ENCODE measurements around the gene RFPL2.
"Not testable (repeated sequence)": the region's sequence is repeated elsewhere in the genome, so short reads cannot be mapped to it uniquely, and the experiment has no call there.

The RFPL2 gene

DNA sequence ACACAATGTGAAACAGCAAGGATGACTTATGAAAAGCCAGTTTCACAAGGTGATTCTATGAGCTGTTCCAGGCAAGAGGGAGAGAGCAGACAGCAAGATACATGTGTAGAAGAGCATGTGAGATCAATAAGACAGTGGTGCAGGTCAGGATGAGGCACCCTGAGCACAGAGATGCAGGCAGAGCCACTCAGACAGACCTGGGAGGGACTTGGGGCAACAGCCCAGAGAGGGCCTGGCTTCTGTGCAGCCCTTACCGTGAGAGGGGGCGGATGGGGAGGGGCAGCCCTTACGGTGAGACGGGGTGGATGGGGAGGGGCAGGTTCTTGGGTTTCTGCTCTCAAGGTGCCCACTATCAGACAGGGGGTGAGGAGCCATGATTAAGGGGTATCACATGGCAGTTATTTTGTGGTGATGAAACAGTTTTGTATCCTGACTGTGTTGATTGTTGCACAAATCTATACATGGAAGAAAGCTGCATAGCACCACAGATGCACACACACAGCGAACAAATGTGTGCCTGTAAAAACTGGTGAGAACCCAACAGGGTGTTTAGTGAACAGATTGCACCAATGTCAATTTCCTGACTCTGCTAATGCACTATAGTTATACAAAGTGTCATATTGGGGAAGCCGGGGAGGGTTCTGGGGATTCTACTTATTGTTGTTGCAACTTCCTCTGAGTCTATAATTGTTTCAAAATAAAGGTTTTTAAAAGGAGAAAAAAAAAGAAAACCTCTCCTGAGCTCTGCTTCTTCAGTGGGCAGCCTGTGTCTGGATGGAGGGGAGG lies 40.6 kb downstream of the RFPL2 start:
- no peak for DNase-seq (ENCODE audit: low read depth in 1 of 2, low spot score in 1 of 2)

DNA sequence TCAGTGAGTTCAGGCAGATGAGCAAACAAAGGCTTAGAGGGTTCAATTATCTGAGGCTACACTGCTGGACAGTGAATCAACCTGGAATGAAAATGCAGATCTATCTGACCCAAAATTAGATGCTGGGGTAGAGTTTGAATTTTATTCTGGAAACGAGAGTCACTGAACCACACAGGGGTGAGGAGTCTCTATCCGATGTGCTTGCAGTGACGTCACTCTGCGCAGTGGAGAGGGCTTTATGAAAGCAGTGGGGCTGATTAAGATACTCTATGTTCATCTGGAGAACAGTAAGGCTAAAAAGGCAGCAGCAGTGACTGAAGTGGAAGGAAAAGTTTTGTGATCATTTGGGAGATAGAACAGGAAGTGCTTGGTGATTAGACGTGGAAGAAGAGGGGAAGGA lies 44.5 kb downstream of the RFPL2 start:
- DNase-seq (ENCODE audit: low read depth in 1 of 2, low spot score in 1 of 2) = not testable (repeated sequence)

DNA sequence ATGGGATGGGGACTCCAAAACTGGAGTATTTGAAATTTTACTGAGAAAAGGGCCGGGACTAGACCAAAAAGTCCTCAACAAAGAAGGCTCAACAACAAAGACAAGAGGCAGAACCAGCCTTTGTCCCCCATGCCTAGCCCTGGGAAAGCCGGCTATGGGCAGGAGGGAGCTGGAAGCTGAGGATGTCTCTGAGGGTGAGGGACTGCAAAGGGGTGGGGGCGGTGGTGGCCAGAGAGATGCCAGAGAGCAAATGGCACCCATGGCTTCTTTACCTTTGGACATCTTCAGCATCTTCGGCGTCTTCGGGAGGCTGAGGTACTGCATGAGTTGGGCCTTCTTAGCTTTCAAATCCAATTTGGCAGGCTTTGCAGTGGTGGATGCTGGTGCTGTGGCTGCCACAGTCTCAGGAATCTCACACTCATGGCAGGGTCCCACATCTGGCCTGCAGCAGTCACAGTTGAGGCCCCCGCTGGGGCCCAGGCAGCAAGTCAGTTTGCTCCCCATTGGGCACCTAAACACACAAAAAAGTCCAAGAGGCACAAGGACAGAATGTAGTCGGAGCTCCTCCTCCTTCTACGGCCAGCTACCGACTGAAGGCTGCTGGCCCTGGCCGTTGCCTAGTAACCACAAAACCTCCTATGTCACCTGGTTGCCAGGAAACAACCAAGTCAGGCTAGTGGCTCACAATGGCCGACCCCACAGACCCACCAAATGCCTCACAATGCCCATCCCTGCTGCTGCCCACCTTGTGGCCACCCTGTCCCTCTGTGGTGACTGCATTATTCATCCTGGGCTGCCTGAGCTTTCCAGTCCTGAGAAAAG lies 46.0 kb downstream of the RFPL2 start, which contains the start of gene C22orf42:
TSS of gene C22orf42 (minus strand) at position 592 of the 822 bp plus-strand sequence. CDS start at position 504, 88 bp downstream.
- DNase-seq (ENCODE audit: low read depth in 1 of 2, low spot score in 1 of 2) = no peak

DNA sequence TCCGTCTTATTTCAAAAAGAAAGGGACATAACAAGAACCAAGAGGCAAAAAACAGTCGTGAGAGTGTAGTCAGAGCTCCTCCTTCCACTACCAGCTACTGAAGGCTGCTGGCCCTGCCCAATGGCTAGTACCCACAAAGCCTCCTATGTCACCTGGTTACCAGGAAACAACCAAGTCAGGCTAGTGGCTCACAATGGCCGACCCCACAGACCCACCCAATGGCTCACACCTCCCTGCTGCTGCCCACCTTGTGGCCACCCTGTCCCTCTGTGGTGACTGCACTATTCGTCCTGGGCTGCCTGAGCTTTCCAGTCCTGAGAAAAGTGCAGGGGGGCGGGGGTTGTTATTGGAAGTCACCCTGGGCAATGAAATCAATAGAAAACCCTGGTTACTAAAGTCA lies 47.2 kb downstream of the RFPL2 start:
- DNase-seq (ENCODE audit: low read depth in 1 of 2, low spot score in 1 of 2) = not testable (repeated sequence)

DNA sequence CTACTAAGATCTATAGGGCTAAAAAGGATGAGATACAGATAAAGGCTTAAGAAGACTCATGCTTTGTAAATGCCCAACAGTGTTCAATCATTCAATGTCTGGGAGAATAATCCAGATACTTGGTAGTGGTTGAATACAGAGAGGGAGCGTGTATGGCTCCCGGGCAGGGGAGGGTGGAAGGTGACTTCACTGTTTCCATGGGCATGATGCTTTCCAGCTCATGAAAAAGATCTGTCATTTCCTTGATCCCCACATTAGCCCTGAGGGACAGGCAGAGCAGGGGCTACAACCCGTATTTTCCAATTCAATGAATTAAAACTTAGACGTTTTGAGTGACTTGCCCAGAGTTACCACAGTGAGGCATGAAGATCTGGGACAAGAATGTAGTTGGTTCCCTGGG lies 50.1 kb downstream of the RFPL2 start:
- not testable (repeated sequence) for DNase-seq (ENCODE audit: low read depth in 1 of 2, low spot score in 1 of 2)

DNA sequence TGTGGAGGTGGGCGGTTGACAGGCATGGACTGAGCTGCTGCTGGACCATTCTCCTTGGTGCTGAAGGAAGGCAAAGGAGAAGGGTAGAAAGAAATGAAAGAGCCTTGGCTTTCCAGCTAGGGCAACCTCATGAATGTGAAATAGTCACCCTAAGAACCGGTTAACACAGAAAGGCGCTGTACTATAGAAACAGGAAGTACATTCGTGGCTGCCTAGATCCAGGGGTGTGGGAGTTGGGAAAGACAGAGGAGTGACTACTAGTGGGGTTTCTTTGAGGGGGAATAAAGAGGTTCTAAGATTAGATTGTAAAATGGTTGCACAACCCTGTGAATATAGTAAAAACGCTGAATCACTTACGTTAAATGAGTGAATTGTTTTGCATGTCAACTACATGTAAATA lies 53.2 kb downstream of the RFPL2 start:
- not testable (repeated sequence) for DNase-seq (ENCODE audit: low read depth in 1 of 2, low spot score in 1 of 2)

DNA sequence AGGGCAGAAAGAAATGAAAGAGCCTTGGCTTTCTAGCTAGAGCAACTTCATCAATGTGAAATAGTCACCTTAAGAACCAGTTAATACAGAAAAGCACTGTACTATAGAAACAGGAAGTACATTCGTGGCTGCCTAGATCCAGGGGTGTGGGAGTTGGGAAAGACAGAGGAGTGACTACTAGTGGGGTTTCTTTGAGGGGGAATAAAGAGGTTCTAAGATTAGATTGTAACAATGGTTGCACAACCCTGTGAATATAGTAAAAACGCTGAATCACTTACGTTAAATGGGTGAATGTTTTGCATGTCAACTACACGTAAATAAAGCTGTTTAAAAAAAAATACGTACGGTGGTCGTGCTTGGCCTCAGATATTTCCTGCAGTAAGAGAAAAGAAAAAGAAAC lies 54.2 kb downstream of the RFPL2 start:
- not testable (repeated sequence) for DNase-seq (ENCODE audit: low read depth in 1 of 2, low spot score in 1 of 2)

DNA sequence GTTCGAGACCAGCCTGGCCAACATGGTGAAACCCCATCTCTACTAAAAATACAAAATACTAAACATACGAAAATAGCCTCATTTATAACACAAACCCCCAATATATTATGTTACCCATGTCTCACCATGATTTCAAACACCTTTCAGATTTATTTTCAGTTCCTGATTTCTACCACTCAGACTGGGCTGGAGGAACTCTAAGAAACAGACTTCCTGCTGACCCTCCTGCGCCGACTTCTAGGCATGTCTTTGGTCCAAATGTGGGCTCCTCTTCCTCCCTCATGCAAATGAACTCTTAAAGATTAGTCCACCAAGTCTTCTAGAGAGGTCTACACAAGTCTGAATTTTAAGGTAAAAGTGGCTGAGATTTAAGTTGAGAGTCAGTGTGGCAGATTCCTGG lies 56.5 kb downstream of the RFPL2 start:
- not testable (repeated sequence) for DNase-seq (ENCODE audit: low read depth in 1 of 2, low spot score in 1 of 2)

DNA sequence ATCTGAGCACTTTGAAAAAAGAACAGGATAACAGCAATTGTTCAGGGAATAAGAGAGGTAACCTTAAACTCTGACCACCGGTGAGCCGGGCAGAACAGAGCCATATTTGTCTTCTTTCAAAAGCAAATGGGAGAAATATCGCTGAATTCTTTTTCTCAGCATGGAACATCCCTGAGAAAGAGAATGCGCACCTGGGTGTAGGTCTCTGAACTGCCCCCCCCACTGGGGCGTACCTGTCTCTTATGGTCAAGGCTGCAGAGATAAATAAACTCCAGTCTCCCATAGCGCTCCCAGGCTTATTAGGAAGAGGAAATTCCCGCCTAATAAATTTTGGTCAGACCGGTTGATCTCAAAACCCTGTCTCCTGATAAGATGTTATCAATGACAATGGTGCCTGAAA lies 57.7 kb downstream of the RFPL2 start:
- not testable (repeated sequence) for DNase-seq (ENCODE audit: low read depth in 1 of 2, low spot score in 1 of 2)

DNA sequence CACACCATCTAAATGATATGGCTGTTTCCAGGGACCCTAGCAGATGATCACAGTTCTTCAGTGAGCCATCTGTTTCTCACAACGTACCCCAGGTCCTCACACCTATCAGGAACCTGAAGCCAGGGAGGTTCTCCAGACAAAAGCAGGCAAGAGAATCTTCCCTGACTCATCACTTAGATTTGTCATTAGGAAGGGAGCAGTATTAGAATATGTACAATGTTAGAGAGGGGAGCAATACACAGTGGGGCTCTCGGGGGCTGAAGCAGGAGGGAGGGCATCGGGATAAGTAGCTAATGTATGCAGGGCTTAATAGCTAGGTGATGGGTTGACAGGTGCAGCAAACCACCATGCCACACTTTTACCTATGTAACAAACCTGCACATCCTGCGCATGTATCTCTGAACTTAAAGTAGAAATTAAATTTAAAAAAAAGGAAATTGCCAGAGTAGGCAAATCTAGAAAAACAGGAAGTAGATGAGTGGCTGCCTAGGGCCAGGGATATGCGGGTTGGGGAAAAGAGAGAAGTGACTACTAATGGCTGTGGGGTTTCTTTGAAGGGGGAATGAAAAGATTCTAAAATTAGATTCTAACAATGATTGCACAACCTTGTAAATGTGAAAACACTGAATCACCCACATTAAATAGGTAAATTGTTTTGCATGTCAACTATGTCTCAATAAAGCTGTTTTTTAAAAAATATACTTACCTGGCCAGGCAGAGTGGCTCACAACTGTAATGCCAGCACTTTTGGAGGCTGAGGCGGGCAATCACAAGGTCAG lies 60.2 kb downstream of the RFPL2 start:
- no peak for DNase-seq (ENCODE audit: low read depth in 1 of 2, low spot score in 1 of 2)

DNA sequence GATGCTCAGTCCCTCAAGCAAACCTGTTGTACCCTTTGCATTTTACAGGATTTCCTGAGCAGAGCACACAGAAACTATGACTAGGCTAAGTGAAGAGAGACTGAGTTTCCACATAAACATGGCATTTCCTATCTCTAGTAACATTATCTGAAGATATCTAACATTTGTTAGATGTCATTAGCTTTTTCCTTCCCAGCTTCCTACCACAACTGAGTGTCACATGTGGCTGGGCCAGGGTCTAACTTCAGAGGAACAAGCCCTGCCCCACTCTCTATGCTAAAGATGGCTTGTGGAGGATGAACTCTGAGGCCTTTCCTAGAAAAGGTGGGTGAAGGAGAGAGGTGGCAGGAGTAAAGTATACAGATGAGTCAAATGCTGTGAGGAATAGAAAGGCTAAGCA lies 62.3 kb downstream of the RFPL2 start:
- no peak for DNase-seq (ENCODE audit: low read depth in 1 of 2, low spot score in 1 of 2)

DNA sequence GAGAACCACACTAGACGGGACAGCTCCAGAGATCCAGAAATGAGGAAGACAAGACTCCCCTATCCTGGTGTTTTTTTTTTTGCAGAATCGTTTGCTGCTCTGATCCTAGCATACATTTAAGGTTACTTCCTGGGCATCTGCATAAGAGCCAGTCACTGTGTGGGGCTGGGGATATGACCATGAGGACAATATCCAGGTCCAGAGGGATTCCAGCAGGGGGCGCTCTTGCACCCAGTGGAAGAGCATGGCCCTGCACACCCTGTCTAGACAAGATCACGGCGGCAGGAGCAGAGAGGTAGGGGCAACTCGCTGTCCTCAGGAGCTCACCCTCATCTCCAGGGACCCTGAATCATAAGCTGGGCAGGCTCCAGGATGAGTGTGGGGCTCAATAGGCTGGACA lies 64.2 kb downstream of the RFPL2 start:
- DNase-seq (ENCODE audit: low read depth in 1 of 2, low spot score in 1 of 2) = not testable (repeated sequence)
